GM11168 (cell line): ENCODE data around the gene PON1.

Experiments
- in situ Hi-C: fragments of 300-500 bp; cut with MboI; formaldehyde crosslinking; loops from one replicate; pipeline ENCODE4 v1.12.0; 2022; ENCODE audit warnings: low sequenced_read_pairs; ENCODE audit not compliant: unreplicated experiment

PON1 gene

GRCh38 chr7:95263785-95264362 is 60.5 kb downstream of the PON1 start:
- in situ Hi-C loops: no loop called here

DNA sequence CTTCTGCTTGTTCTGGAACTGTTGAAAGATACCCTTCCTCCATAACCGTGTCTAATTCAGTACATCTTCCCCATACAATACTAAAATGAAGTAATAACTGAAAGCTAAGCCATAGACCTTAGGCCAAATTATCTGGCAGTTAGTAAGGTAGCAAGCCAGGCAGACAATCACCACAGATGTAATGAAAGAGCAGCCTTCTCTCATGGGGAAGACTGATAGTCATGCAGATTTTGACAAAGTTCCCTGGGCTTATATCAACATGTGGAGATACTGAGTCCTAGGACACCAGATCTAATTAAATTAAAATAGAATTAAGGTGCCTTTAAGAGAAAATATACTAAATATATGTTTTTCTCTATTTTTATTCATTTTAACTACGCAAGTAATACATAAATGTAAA is 61.5 kb downstream of the PON1 start:
- in situ Hi-C loops: no loop called here

DNA sequence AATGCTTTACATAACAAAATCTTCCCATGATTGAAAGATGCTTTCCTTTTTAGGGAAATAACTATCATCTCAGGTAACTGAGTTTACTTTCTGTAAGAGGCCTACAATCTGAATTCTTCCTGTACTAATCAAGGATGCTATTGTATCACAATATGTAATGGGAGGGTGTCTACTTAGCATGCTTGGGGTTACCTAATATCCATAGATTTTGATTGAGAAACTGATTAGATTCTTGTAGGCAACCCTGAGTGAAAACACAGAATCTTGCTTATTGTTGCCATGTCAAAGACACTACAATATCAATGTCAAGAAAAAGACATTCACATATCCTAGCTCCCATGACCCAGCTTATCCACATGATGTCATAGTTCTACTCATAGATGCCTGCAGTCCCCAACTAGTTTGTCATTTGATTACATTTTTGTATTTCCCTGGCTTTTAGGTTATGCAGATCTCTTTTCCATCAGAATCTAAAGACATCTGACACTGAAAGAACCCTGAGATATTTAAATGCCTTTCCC is 62.4 kb downstream of the PON1 start:
- in situ Hi-C loops: no loop called here

GRCh38 chr7:95255691-95256090 is 68.6 kb downstream of the PON1 start:
- in situ Hi-C loops: no loop called here

GRCh38 chr7:95253986-95254385 is 70.3 kb downstream of the PON1 start:
- in situ Hi-C loops: no loop called here

GRCh38 chr7:95251966-95252365 is 72.4 kb downstream of the PON1 start:
- in situ Hi-C loops: no loop called here

GRCh38 chr7:95250571-95250970 is 73.8 kb downstream of the PON1 start:
- in situ Hi-C loops: no loop called here
